ENCODE results near the gene KRTAP10-2.

GRCh38 chr21:44542716-44543115 lies 8.6 kb downstream of the KRTAP10-2 start:
- TF ChIP-seq POLR2A (IDR thresholded peaks at IDR 0.05; ENCODE audit: low read depth, low read length) (no peak), POLR2AphosphoS5 (IDR thresholded peaks at IDR 0.05; ENCODE audit: low read depth, low read length) (no peak)
